Fibroblast of lung (primary cell): ENCODE measurements around the gene LIAS. TPM values are rescaled to one million over a fixed set of nuclear protein-coding genes. Genes with fewer than 3 reads are reported as not detected.

Experiments
- DNase-seq, 2 donors: peaks; one replicate each; pipeline versions ENCODE4 v3.0.0 to v3.0.0-alpha.2; 2010; ENCODE audit warnings: low read depth in 2 of 2
- H2AFZ ChIP-seq: 2 replicates; pipeline ENCODE4 v1.5.1; 2012; ENCODE audit warnings: low read length, control low read depth, inconsistent platforms
- H3K27ac ChIP-seq: 2 replicates; pipeline ENCODE4 v1.5.1; 2011; ENCODE audit warnings: low read length, control low read depth; ENCODE audit not compliant: insufficient read depth
- H3K27me3 ChIP-seq: 2 replicates; pipeline ENCODE4 v1.5.1; 2011; ENCODE audit warnings: mild to moderate bottlenecking, low read length; ENCODE audit not compliant: control insufficient read depth, insufficient read depth
- H3K36me3 ChIP-seq: 2 replicates; pipeline ENCODE4 v1.5.1; 2011; ENCODE audit warnings: low read length; ENCODE audit not compliant: control insufficient read depth, insufficient read depth
- H3K4me1 ChIP-seq: 2 replicates; pipeline ENCODE4 v1.5.1; 2011; ENCODE audit warnings: low read length; ENCODE audit not compliant: control insufficient read depth, insufficient read depth; ENCODE audit errors: extremely low read depth
- H3K4me2 ChIP-seq: 2 replicates; pipeline ENCODE4 v1.5.1; 2011; ENCODE audit warnings: low read length, control low read depth; ENCODE audit not compliant: insufficient read depth; ENCODE audit errors: extremely low read depth
- H3K4me3 ChIP-seq, 4 experiments: fragments of 200-600 bp in 1 of 4; sonication (generic) in 1 of 4; replicated peaks in 1 of 4; 2 replicates each; pipeline ENCODE4 v1.5.1; 2011 to 2016; ENCODE audit warnings: low read length in 4 of 4, low read depth in 3 of 4, mild to moderate bottlenecking in 3 of 4, control low read depth in 2 of 4, inconsistent platforms in 1 of 4, mixed read lengths in 1 of 4; ENCODE audit not compliant: insufficient read depth in 1 of 4; ENCODE audit errors: control extremely low read depth in 1 of 4
- H3K79me2 ChIP-seq: 2 replicates; pipeline ENCODE4 v1.5.1; 2012; ENCODE audit warnings: mild to moderate bottlenecking, low read length, inconsistent platforms; ENCODE audit not compliant: control insufficient read depth, insufficient read depth
- H3K9ac ChIP-seq: 2 replicates; pipeline ENCODE4 v1.5.1; 2011; ENCODE audit warnings: mild to moderate bottlenecking, low read length, control low read depth; ENCODE audit not compliant: insufficient read depth
- H3K9me3 ChIP-seq: 2 replicates; pipeline ENCODE4 v1.5.1; 2012; ENCODE audit warnings: low read depth, low read length; ENCODE audit not compliant: control insufficient read depth, insufficient read depth
- H4K20me1 ChIP-seq: 2 replicates; pipeline ENCODE4 v1.5.1; 2011; ENCODE audit warnings: low read length; ENCODE audit not compliant: control insufficient read depth, insufficient read depth; ENCODE audit errors: extremely low read depth
- CTCF ChIP-seq, 2 donors: IDR thresholded peaks in 1 of 2; conservative IDR thresholded peaks in 1 of 2; 1 replicate in 1 of 2; 2 replicates in 1 of 2; pipeline ENCODE4 v1.5.1; 2011 to 2012; ENCODE audit warnings: low read length in 2 of 2, control low read depth in 1 of 2, inconsistent platforms in 1 of 2, low read depth in 1 of 2, mild to moderate bottlenecking in 1 of 2
- EZH2 ChIP-seq: IDR thresholded peaks from 2 replicates; pipeline ENCODE4 v1.5.1; 2012; ENCODE audit warnings: low read length, control low read depth, mild to moderate bottlenecking; ENCODE audit errors: missing control alignments
- polyA plus RNA-seq, 2 donors: library from polyadenylated mRNA; depleted of rRNA in 1 of 2; stranded (reverse) in 1 of 2; unstranded in 1 of 2; fragments of >200 nt; gene quantifications; 2 replicates each; pipeline ENCODE4 v1.2.1, GENCODE V29; 2011 to 2012; ENCODE audit warnings: missing spikeins in 1 of 2
- total RNA-seq: library from RNA; depleted of rRNA; stranded (reverse); fragments of >200 nt; gene quantifications from 2 replicates; pipeline ENCODE4 v1.2.1, GENCODE V29; 2014

Gene LIAS
- total and polyA plus RNA-seq, 2 donors (not counting 1 experiment from before 2014, with no cell fraction given), result 7.1 to 8.6 TPM

- peak; percentile 99 for DNase-seq
- peak within 1 kb of the TSS; percentile 99 for H3K27ac ChIP-seq
- peak within 1 kb of the TSS; percentile 96 for H3K4me2 ChIP-seq
- TF ChIP-seq EZH2 (no peak), CTCF (conservative IDR thresholded peaks at IDR 0.05 in 1 of 2, IDR thresholded peaks at IDR 0.05 in 1 of 2; ENCODE audit: low read depth in 1 of 2, low read length in 2 of 2) (no peak)
- peak within 1 kb of the TSS; percentile 96 for H3K9ac ChIP-seq
- no peaks in the 10 kb centered on the region for H3K36me3 ChIP-seq
- H3K79me2 ChIP-seq, result peaks cover 48% of the 10 kb centered on the region
- no peaks in the 10 kb centered on the region for H4K20me1 ChIP-seq
- H3K4me1 ChIP-seq, result peaks cover 6% of the 10 kb centered on the region
- H3K9me3 ChIP-seq, result no peaks in the 10 kb centered on the region
- H2AFZ ChIP-seq, result peak within 1 kb of the TSS; percentile 81
- H3K4me3 ChIP-seq, result peak within 1 kb of the TSS; percentile 92 to 98 (median 96)
- H3K27me3 ChIP-seq, result no peaks in the 10 kb centered on the region
Measured at GRCh38 chr4:39527296-39528060, 68.6 kb downstream of the LIAS start, which contains the start of gene UGDH. TSS of gene UGDH (minus strand) at chr4:39527439. CDS start at chr4:39521512, 5,927 bp downstream.

GRCh38 chr4:39528061-39528465 is 69.2 kb downstream of the LIAS start:
- Histone ChIP-seq H3K27me3 (no peaks in the 10 kb centered on the region), H3K9ac (peak overlapping the region; percentile 96), H3K4me1 (peaks cover 6% of the 10 kb centered on the region), H3K4me2 (peak overlapping the region; percentile 96), H4K20me1 (no peaks in the 10 kb centered on the region), H2AFZ (peak overlapping the region; percentile 71), H3K9me3 (no peaks in the 10 kb centered on the region), H3K79me2 (peaks cover 42% of the 10 kb centered on the region), H3K36me3 (no peaks in the 10 kb centered on the region), H3K27ac (peak overlapping the region; percentile 99), H3K4me3 (peak overlapping the region; percentile 71 to 98 (median 95))
- DNase-seq, result peak; percentile 84 to 85
- TF ChIP-seq EZH2 (no peak), CTCF (conservative IDR thresholded peaks at IDR 0.05 in 1 of 2, IDR thresholded peaks at IDR 0.05 in 1 of 2; ENCODE audit: low read depth in 1 of 2, low read length in 2 of 2) (no peak)

Other genes with a start within 250 kb of the LIAS start
- gene RFC1, start 92.7 kb upstream of the LIAS start, total RNA-seq, result 44.4 and 52.4 TPM in 2 replicates
- 29.9 and 31.3 TPM in 2 replicates for gene RFC1, start 92.7 kb upstream of the LIAS start, polyA plus RNA-seq
- gene KLB, start 52.1 kb upstream of the LIAS start, total RNA-seq, result not detected in 2 replicates
- gene KLB, start 52.1 kb upstream of the LIAS start, polyA plus RNA-seq, result not detected in 2 replicates
- 2,253 and 4,642 TPM in 2 replicates for gene RPL9, start 134 bp upstream of the LIAS start, total RNA-seq
- 1,161 and 1,426 TPM in 2 replicates for gene RPL9, start 134 bp upstream of the LIAS start, polyA plus RNA-seq
- gene UGDH, start 68.4 kb downstream of the LIAS start, total RNA-seq, result 85.9 and 93.7 TPM in 2 replicates
- 154 and 182 TPM in 2 replicates for gene UGDH, start 68.4 kb downstream of the LIAS start, polyA plus RNA-seq
- 35.4 and 39.0 TPM in 2 replicates for gene SMIM14, start 179.8 kb downstream of the LIAS start, total RNA-seq
- 25.9 and 41.4 TPM in 2 replicates for gene SMIM14, start 179.8 kb downstream of the LIAS start, polyA plus RNA-seq
- gene UBE2K, start 239.1 kb downstream of the LIAS start, total RNA-seq, result 12.8 and 15.0 TPM in 2 replicates
- gene UBE2K, start 239.1 kb downstream of the LIAS start, polyA plus RNA-seq, result 121 and 122 TPM in 2 replicates